IMR-90 (cell line): ENCODE measurements around the gene MYD88. TPM values are rescaled to one million over a fixed set of nuclear protein-coding genes. Genes with fewer than 3 reads are reported as not detected.

Experiments used
- ATAC-seq: fragments of 200-7000 bp; cut with Tn5 transposase; 2 replicates; pipeline ENCODE4 v1.9.1; 2020; ENCODE audit warnings: low read depth, mild to moderate bottlenecking, moderate library complexity
- BruUV-seq: library from RNA; stranded (reverse); fragments of 400-500 nt; replicated peaks from 2 replicates; lab custom pipeline; 2021; lab: Mats Ljungman, UMichigan
- CTCF ChIA-PET: fragments of 300-600 bp; formaldehyde crosslinking; extraction: SDS; loops from one replicate; lab custom pipeline; 2021; ENCODE audit warnings: antibody characterized with exemption; lab: Yijun Ruan, JAX
- POLR2A ChIA-PET: fragments of 300-600 bp; sonication (Branson Sonifier 250); formaldehyde crosslinking; loops from one replicate; lab custom pipeline; 2022; ENCODE audit warnings: antibody characterized with exemption; ENCODE audit not compliant: unreplicated experiment; lab: Charles Lee
- DNase-seq: peaks from one replicate; pipeline ENCODE4 v3.0.0; 2013
- H2AFZ ChIP-seq: replicated peaks from 2 replicates; pipeline ENCODE3; 2013; ENCODE audit warnings: low read length, mild to moderate bottlenecking; ENCODE audit not compliant: poor library complexity
- H2AK5ac ChIP-seq: 2 replicates; pipeline ENCODE4 v1.6.1; 2013; ENCODE audit warnings: low read depth, low read length, inconsistent platforms
- H2AK9ac ChIP-seq: replicated peaks from 2 replicates; pipeline ENCODE3; 2013; ENCODE audit warnings: mild to moderate bottlenecking, low read depth, low read length, moderate library complexity; ENCODE audit not compliant: poor library complexity
- H2BK120ac ChIP-seq: 2 replicates; pipeline ENCODE4 v1.6.1; 2013; ENCODE audit warnings: low read depth, low read length, inconsistent platforms
- H2BK15ac ChIP-seq: 3 replicates; pipeline ENCODE4 v1.6.1; 2013; ENCODE audit warnings: low read depth, low read length, inconsistent platforms
- H2BK20ac ChIP-seq: 2 replicates; pipeline ENCODE4 v1.6.1; 2013; ENCODE audit warnings: low read depth, mild to moderate bottlenecking, inconsistent platforms, low read length, moderate library complexity
- H2BK5ac ChIP-seq: 2 replicates; pipeline ENCODE4 v1.6.1; 2013; ENCODE audit warnings: mild to moderate bottlenecking, low read depth, low read length, inconsistent platforms; ENCODE audit not compliant: poor library complexity, severe bottlenecking
- H3K14ac ChIP-seq: replicated peaks from 2 replicates; pipeline ENCODE4 v1.6.1; 2013; ENCODE audit warnings: low read depth, low read length, inconsistent platforms
- H3K18ac ChIP-seq: 2 replicates; pipeline ENCODE4 v1.6.1; 2013; ENCODE audit warnings: low read depth, low read length, control low read depth
- H3K23ac ChIP-seq: 2 replicates; pipeline ENCODE4 v1.6.1; 2013; ENCODE audit warnings: low read depth, low read length, inconsistent platforms
- H3K27ac ChIP-seq: 2 replicates; pipeline ENCODE4 v1.5.1; 2013; ENCODE audit warnings: mild to moderate bottlenecking, control low read depth, low read length; ENCODE audit not compliant: insufficient read depth
- H3K27me3 ChIP-seq: 2 replicates; pipeline ENCODE4 v1.6.1; 2013; ENCODE audit warnings: low read length; ENCODE audit not compliant: control insufficient read depth, insufficient read depth
- H3K36me3 ChIP-seq: 2 replicates; pipeline ENCODE4 v1.6.1; 2013; ENCODE audit warnings: low read length, mixed read lengths; ENCODE audit not compliant: control insufficient read depth, insufficient read depth
- H3K4ac ChIP-seq: 2 replicates; pipeline ENCODE4 v1.6.1; 2013; ENCODE audit warnings: low read depth, low read length, inconsistent platforms
- H3K4me1 ChIP-seq: 2 replicates; pipeline ENCODE4 v1.6.1; 2013; ENCODE audit warnings: low read length, mixed read lengths; ENCODE audit not compliant: control insufficient read depth, insufficient read depth
- H3K4me2 ChIP-seq: 2 replicates; pipeline ENCODE4 v1.6.1; 2013; ENCODE audit warnings: low read depth, mild to moderate bottlenecking, control low read depth, low read length, moderate library complexity
- H3K4me3 ChIP-seq: 2 replicates; pipeline ENCODE4 v1.5.1; 2013; ENCODE audit warnings: low read depth, mild to moderate bottlenecking, control low read depth, low read length, moderate library complexity; ENCODE audit not compliant: insufficient read depth
- H3K56ac ChIP-seq: 2 replicates; pipeline ENCODE4 v1.6.1; 2013; ENCODE audit warnings: low read length, inconsistent platforms; ENCODE audit not compliant: insufficient read depth; ENCODE audit errors: extremely low read depth
- H3K79me1 ChIP-seq, 2 experiments: 2 replicates each; pipeline ENCODE4 v1.6.1; 2013; ENCODE audit warnings: low read length in 2 of 2, inconsistent platforms in 1 of 2, low read depth in 1 of 2
- H3K9ac ChIP-seq: 2 replicates; pipeline ENCODE4 v1.6.1; 2013; ENCODE audit warnings: low read depth, low read length, control low read depth
- H3K9me1 ChIP-seq: 2 replicates; pipeline ENCODE4 v1.6.1; 2013; ENCODE audit warnings: low read length, inconsistent platforms; ENCODE audit not compliant: insufficient read depth
- H3K9me3 ChIP-seq: 2 replicates; pipeline ENCODE4 v1.6.1; 2013; ENCODE audit warnings: low read length; ENCODE audit not compliant: control insufficient read depth, insufficient read depth
- H4K20me1 ChIP-seq: 2 replicates; pipeline ENCODE4 v1.6.1; 2013; ENCODE audit warnings: low read length, inconsistent platforms; ENCODE audit not compliant: insufficient read depth
- H4K5ac ChIP-seq: 2 replicates; pipeline ENCODE4 v1.6.1; 2013; ENCODE audit warnings: mild to moderate bottlenecking, low read depth, low read length, control low read depth
- H4K8ac ChIP-seq, 2 experiments: 2 replicates each; pipeline ENCODE4 v1.6.1; 2013; ENCODE audit warnings: low read depth in 2 of 2, low read length in 2 of 2, control low read depth in 1 of 2, inconsistent platforms in 1 of 2
- H4K91ac ChIP-seq: 2 replicates; pipeline ENCODE4 v1.6.1; 2013; ENCODE audit warnings: low read depth, low read length, inconsistent platforms; ENCODE audit not compliant: insufficient read depth
- BHLHE40 ChIP-seq: fragments of 150-350 bp; IDR thresholded peaks from 2 replicates; pipeline ENCODE4 v1.6.1; 2016; ENCODE audit warnings: mild to moderate bottlenecking, low read depth, low read length
- CEBPB ChIP-seq: IDR thresholded peaks from 2 replicates; pipeline ENCODE4 v1.6.1; 2012; ENCODE audit warnings: low read depth, low read length, improper control_type of control experiment
- CHD1 ChIP-seq: IDR thresholded peaks from 2 replicates; pipeline ENCODE4 v1.6.1; 2012; ENCODE audit warnings: low read depth, low read length, improper control_type of control experiment
- CTCF ChIP-seq: conservative IDR thresholded peaks from 2 replicates; pipeline ENCODE4 v1.5.1; 2012; ENCODE audit warnings: mild to moderate bottlenecking, low read depth, low read length, improper control_type of control experiment
- ELK1 ChIP-seq: fragments of 150-350 bp; IDR thresholded peaks from 2 replicates; pipeline ENCODE4 v1.6.1; 2016; ENCODE audit warnings: low read depth, mild to moderate bottlenecking, low read length, moderate library complexity, borderline replicate concordance
- FOS ChIP-seq: fragments of 150-350 bp; IDR thresholded peaks from 2 replicates; pipeline ENCODE4 v1.6.1; 2016; ENCODE audit warnings: low read depth, low read length
- MAFK ChIP-seq: IDR thresholded peaks from 2 replicates; pipeline ENCODE4 v1.6.1; 2012; ENCODE audit warnings: low read depth, low read length, improper control_type of control experiment
- MAZ ChIP-seq: IDR thresholded peaks from 2 replicates; pipeline ENCODE4 v1.6.1; 2012; ENCODE audit warnings: low read depth, mild to moderate bottlenecking, low read length, improper control_type of control experiment, moderate library complexity, borderline replicate concordance
- MXI1 ChIP-seq: IDR thresholded peaks from 2 replicates; pipeline ENCODE4 v1.6.1; 2012; ENCODE audit warnings: low read depth, mild to moderate bottlenecking, low read length, moderate library complexity, borderline replicate concordance
- NFE2L2 ChIP-seq: fragments of 150-350 bp; IDR thresholded peaks from 2 replicates; pipeline ENCODE4 v1.6.1; 2016; ENCODE audit warnings: low read depth, mild to moderate bottlenecking, low read length
- POLR2A ChIP-seq: IDR thresholded peaks from 2 replicates; pipeline ENCODE4 v1.6.1; 2012; ENCODE audit warnings: mild to moderate bottlenecking, low read depth, low read length
- RAD21 ChIP-seq: IDR thresholded peaks from 2 replicates; pipeline ENCODE4 v1.6.1; 2012; ENCODE audit warnings: low read length, improper control_type of control experiment
- RCOR1 ChIP-seq: IDR thresholded peaks from 2 replicates; pipeline ENCODE4 v1.6.1; 2012; ENCODE audit warnings: mild to moderate bottlenecking, low read length, improper control_type of control experiment; ENCODE audit not compliant: insufficient replicate concordance
- RFX5 ChIP-seq: IDR thresholded peaks from 2 replicates; pipeline ENCODE4 v1.8.0; 2012; ENCODE audit warnings: low read depth, mild to moderate bottlenecking, low read length, moderate library complexity
- SMC3 ChIP-seq: fragments of 150-350 bp; IDR thresholded peaks from 2 replicates; pipeline ENCODE4 v1.6.1; 2016; ENCODE audit warnings: low read depth, mild to moderate bottlenecking, antibody characterized with exemption, low read length, moderate library complexity
- USF2 ChIP-seq: fragments of 150-350 bp; IDR thresholded peaks from 2 replicates; pipeline ENCODE4 v1.6.1; 2017; ENCODE audit warnings: mild to moderate bottlenecking, antibody characterized with exemption, low read length, low read depth
- WGBS, 2 experiments: methylation state at CpG; one replicate each; pipeline versions ENCODE4 v1.1.5 to v1.1.7; 2013; ENCODE audit warnings: missing lambda C conversion rate in 2 of 2; ENCODE audit not compliant: insufficient read length in 1 of 2; ENCODE audit errors: extremely low coverage in 2 of 2; 5-methylcytosine and 5-hydroxymethylcytosine counted together
- dilution Hi-C: fragments of 300-500 bp; cut with HindIII; formaldehyde crosslinking; loops from one replicate; pipeline ENCODE4 v1.14.3; 2018; ENCODE audit warnings: low sequenced_read_pairs; ENCODE audit not compliant: unreplicated experiment
- in situ Hi-C: fragments of 300-500 bp; cut with MboI; formaldehyde crosslinking; loops from 3 replicates; pipeline ENCODE4 v1.14.3; 2019; ENCODE audit warnings: low sequenced_read_pairs, inconsistent platforms, mixed read lengths
- intact Hi-C: fragments of 100-400 bp; cut with micrococcal nuclease; formaldehyde crosslinking; loops from 2 replicates; pipeline ENCODE4 v1.10.0; 2022
- polyA plus RNA-seq, 3 experiments: library from polyadenylated mRNA; depleted of rRNA; stranded (reverse); fragments of >200 nt; gene quantifications; 2 replicates each; pipeline ENCODE4 v1.2.3, GENCODE V29; 2012; ENCODE audit warnings: low replicate concordance in 1 of 3
- total RNA-seq: library from RNA; depleted of rRNA; stranded (reverse); fragments of >200 nt; gene quantifications from 2 replicates; pipeline ENCODE4 v1.2.3, GENCODE V29; 2012

MYD88 gene
- total and polyA plus RNA-seq, 2 of the 4 experiments (the other 2 are of a cell fraction), result 9.3 to 39.8 TPM

DNA sequence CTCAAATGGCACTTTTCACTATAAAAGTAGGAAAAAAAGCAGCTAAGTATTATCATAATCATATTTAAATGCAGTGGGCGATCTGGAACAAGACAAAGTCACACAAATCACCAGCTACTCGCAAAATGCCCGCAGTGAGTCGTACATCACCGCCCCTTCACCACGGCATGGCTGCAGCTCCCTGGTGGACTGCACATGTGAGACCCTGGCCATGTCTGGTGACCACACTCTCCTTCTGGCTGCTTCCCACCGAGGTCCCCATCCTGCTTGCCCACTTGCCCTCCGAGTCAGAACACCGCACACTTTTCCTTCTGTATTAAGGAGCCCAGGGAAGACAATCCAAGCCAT lies 40.1 kb upstream of the MYD88 start:
- in situ Hi-C loops, result no loop called here
- POLR2A ChIA-PET, result no interaction called here
- H3K23ac ChIP-seq, result no peak overlapping the region
- H2BK5ac ChIP-seq, result no peak overlapping the region
- WGBS, 2 experiments, result 85% methylated on average over 5 of the region's 9 CpGs; no CpG with 5 or more reads in 1 of the 2 experiments
- H3K9me3 ChIP-seq, result no peaks in the 10 kb centered on the region
- H2BK120ac ChIP-seq, result no peak overlapping the region
- intact Hi-C loops, result no loop called here
- H4K20me1 ChIP-seq, result no peaks in the 10 kb centered on the region; the same call in 1 of the 2 replicates
- H3K27me3 ChIP-seq, result peaks cover 65% of the 10 kb centered on the region
- no peak overlapping the region for H2AK5ac ChIP-seq
- no peaks in the 10 kb centered on the region for H3K9me1 ChIP-seq
- CTCF ChIA-PET, result no interaction called here
- H3K4ac ChIP-seq, result no peak overlapping the region
- H2BK15ac ChIP-seq, result no peak overlapping the region
- no peak overlapping the region for H3K27ac ChIP-seq
- H3K4me3 ChIP-seq, result no peak overlapping the region
- dilution Hi-C loops, result no loop called here
- no peak overlapping the region for H3K14ac ChIP-seq
- no peak overlapping the region for H2BK20ac ChIP-seq
- no peak for ATAC-seq
- DNase-seq, result no peak
- H3K36me3 ChIP-seq, result no peaks in the 10 kb centered on the region
- H4K8ac ChIP-seq, result no peak overlapping the region
- H2AFZ ChIP-seq, result no peak overlapping the region
- H3K4me1 ChIP-seq, result no peaks in the 10 kb centered on the region
- H2AK9ac ChIP-seq, result no peak overlapping the region
- no peak for TF ChIP-seq POLR2A
- TF ChIP-seq NFE2L2, result no peak
- no peak for TF ChIP-seq FOS
- TF ChIP-seq CTCF, result no peak
- no peak for TF ChIP-seq ELK1
- no peak for TF ChIP-seq MXI1
- no peak for TF ChIP-seq USF2
- no peak for TF ChIP-seq MAZ
- TF ChIP-seq BHLHE40, result no peak
- TF ChIP-seq CHD1, result no peak
- TF ChIP-seq RCOR1, result no peak
- TF ChIP-seq CEBPB, result no peak
- no peak for TF ChIP-seq RAD21
- no peak for TF ChIP-seq RFX5
- TF ChIP-seq MAFK, result no peak
- TF ChIP-seq SMC3, result no peak
- H3K56ac ChIP-seq, result no peak overlapping the region
- BruUV-seq, result no TSS peak
- H3K79me1 ChIP-seq, result no peaks in the 10 kb centered on the region
- H4K5ac ChIP-seq, result no peak overlapping the region
- H3K4me2 ChIP-seq, result no peak overlapping the region
- H4K91ac ChIP-seq, result no peak overlapping the region
- H3K18ac ChIP-seq, result no peak overlapping the region
- H3K9ac ChIP-seq, result no peak overlapping the region
